GM18526 (cell line): ENCODE results near the gene TBCK.

Experiments used
- POLR2A ChIP-seq: IDR thresholded peaks from 3 replicates; pipeline ENCODE4 v1.6.1; 2011; ENCODE audit not compliant: insufficient read length; ENCODE audit errors: extremely low read depth

TBCK gene

DNA sequence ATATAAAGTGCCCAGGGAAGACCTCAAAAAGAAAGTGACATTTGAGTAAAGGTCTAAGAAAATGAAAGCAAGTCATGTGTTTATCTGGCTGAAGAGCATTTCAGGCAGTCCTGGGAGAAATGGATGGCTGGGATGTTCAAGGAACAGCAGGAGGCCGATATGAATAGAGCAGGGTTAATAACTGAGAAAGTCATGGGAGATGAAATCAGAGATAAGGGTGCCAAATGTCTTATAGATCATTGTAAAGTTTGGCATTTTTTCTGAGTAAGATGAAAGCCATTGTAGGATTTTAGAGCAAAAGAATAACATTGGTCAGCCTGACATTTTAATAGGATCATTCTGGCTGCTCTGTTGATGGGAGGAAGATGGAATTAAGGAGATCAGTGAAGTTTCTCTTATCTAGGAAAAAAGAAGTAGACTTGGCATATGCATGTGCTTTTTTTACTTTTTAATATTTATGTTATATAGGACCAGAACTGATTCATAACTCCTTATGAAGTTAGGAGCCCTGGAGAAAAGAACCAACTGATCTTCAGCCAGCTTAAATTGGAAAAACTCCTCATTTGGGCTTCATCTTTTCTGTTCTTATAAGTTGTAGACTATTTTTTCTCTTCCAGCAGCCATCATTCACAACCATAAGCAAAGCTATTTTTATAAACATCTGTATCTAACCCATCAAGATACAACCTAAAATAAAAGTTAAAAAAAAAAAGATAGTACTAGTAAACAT is 18.9 kb upstream of the TBCK start:
- no peak for TF ChIP-seq POLR2A

DNA sequence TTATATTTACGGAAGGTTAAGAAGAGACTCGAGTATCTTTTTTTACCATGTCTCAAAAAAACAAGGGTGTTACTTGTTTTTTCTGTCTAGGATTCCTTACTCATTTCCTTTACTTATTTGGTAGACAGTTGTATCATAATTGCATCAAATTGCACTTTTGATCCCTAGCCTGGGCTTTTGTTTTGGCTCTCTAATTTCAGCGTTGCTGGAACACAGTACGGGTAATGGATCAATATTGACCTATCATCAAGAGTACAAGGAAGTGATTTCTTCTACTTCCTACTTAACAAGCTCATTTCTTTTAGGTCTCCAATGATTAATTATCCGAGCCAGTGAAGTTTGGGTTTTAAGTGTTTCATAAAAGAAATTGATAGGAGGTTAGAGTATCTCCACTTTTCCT is 17.2 kb upstream of the TBCK start:
- TF ChIP-seq POLR2A = no peak

DNA sequence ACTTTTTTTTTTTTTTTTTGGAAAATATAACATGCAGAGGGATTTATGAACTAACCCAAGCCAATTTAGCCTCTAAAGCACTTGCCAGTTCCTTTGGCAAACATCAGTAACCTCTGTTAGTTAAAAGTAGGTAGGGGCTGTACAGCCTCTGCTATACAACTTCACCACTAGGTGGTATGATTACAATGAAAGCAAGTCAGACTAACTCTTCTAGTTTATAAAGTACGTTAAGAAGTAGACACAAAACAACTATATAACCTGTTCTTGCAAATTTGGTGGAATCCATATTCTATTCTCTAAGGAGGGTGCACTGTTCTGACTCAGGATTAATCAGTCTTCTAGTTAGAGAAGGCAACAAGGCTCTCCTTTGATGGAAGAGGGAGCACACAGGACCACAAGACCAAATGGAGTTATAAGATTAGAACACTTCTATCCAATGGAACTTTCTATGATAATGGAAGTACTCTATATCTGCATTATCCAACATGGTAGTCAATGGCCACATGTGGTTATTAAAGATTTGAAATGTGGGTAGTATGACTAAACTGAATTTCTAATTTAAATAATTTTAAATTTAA is 13.1 kb upstream of the TBCK start:
- no peak for TF ChIP-seq POLR2A

DNA sequence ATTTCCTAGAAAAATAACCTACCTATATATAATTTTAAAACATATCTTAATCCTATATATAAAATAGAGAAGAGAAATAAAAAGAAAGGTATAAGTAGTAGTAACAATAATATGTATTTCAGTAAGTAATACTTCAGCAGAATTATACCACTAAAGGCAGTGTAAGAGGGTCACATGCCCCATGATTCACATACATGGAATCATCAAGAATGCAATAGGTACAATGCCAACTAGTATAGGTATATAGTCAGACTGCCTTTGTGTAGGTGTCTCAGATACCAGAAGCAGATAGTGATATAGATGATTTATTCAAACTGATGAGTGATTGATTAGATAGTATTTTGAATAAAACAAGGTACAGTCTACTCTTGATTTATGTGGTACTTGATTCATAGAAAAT is 9.8 kb upstream of the TBCK start:
- TF ChIP-seq POLR2A = no peak

DNA sequence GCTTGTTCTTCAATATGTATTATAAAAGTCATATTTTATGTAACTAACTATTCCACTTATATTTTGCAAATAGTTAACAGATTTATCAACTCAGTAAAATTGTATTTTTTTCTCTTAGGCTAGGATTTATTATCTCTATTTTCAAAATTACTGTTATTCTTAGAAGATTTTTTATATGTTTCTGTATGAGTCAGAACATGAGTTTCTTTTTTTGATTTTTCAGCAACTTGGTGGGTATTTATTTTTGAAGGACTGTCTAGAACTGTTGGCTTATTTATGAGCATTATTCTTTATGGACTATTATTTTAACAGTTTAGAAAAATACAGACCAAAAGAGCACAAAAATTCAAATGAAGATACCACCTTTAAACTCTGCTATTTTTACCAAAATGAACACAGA is 7.1 kb upstream of the TBCK start:
- no peak for TF ChIP-seq POLR2A

DNA sequence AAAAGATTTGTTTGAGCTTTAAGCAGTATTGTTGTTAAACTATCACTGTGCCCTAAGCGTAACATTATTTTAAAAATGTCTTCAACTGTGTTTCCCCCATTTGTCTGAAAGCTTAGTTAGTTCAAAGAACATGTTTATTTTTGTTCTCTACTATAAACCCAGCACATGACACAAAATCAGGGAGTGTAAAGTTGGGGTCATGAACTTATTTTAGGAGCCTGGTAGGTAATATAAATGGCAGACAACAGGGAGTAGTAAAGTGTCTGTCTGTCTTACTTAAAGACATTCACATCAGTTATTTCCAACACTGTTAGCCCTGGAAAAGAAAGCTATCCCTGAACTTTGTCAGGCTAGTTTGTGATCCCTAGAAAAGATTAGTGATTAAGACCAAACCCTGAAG is 4.2 kb upstream of the TBCK start:
- no peak for TF ChIP-seq POLR2A

DNA sequence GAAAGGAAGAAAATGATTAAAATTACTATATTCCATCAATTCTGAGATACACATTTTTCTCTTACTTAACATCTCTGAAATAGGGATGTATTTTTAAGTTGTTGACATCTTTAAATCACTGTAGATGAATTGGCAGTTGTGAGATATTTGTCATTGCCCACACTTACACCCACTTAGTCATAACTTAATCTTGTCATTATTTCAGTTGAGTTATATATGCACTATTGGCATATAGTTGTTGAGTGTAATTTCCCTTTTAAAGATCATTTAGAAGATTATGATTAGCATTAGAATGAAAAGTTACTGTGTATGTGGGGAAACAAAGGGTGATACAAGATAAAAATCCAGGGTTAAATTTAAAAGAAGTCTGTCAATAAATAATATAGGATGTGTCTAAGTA is 2.5 kb upstream of the TBCK start:
- TF ChIP-seq POLR2A = no peak

DNA sequence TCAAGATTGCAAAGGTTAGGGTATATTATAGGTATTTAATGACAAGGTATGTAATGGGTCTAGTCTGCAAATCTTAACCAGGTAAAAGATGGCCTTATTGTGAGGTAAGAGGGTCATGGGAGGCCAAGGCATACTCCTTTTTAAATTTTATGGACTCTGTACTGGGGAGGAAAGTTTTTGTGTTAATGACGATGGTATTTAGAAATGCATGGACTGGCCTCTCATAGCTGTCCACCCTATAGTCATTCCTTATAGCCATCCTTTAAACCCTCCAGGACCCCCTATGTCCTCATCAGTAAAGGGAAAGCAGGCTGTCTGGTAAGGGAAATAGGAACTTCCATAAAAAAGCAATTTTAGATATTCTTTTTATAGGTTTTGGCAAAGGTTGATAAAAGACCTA is 1.8 kb upstream of the TBCK start:
- TF ChIP-seq POLR2A = no peak

DNA sequence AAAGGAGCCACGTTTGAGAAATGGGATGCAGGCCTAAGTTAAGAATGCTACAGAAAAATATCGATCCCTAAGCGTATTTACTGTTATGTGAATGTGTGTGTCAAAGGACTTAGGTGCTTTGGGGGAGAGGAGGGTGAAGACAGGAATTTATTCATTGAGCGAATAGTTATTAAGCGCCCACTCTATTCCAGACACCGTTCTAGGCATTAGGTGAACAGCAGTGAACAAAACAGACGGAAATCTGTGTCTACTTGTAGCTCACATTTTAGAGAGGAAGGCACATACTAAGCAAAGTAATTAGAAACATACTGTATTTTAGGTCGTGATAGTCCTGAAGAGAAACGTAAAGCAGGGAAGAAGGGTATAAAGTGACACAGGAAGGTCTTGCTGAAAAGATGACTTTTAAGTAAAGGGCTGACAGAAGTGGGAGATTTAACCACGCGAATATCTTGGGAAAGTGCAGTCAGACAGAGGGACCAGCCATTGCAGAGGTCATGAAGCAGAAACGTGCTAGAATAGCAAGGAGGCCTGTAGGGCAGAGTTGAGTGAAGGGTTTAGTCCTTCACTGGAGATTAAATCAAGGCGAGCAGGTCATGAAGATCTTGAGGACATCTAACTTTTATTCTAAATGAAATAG is 882 bp upstream of the TBCK start:
- TF ChIP-seq POLR2A = no peak

DNA sequence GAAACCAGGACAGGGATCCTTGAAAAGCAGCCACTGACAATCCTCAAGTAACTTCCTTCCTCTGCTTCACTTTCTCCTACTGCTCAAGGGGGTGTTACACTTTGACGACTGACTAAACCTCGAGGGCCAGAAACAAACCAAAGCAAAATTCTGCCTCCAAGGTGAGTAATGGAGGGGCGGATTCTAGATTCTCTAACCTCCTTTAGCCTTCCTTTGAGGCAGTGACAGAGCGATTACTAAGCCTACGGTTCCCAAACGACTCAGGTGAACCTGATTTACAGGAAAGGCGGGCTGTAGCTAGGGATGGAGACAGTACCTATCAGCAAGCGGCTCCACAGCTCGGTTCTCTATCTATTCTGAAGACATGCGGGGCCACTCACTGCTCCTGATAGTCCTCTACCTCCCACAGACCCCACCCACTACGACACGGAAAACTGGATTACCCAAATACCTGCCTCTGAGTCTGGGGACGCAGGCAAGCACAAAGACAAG is 487 bp downstream of the TBCK start:
- no peak for TF ChIP-seq POLR2A

DNA sequence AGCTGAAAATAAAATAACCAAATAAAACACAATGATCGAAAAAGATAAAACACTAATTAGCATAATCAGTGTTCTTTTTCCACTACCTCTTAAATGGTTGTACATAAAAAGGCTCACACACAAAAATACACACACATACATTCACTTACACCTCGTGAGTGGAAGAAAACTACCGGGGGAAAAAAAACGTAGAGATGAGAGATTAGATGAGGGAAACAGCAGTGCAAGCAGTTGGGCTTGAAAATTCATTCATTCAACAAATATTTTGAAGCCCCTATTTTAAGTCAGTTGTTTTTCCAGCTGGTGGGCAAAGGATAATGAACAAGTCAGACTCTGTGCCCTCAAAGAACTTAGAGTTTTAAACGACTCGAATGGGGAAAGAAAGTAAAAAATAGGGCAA is 1.0 kb downstream of the TBCK start:
- TF ChIP-seq POLR2A = no peak

DNA sequence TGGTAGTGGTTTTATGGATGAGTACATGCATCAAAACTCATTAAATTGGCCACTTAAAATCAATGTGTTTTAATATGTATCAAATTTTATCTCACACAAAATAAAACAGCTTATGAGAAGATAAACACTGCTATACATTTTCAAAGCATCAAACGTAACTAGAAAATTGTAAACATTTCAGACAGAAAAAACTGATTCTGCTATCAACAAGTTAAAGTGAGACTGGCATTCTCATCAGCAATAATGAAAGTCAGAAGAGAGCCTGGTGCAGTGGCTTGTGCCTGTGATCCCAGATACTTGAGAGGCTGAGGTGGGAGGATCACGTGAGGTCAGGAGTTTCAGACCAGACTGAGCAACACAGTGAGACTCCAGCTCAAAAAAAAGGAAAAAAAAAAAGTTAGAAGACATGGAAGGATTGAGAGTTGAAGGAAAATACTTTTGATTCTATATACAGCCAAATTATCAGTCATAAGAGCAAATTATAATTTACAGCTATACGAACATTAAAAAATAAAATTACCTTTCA is 2.9 kb downstream of the TBCK start:
- no peak for TF ChIP-seq POLR2A

DNA sequence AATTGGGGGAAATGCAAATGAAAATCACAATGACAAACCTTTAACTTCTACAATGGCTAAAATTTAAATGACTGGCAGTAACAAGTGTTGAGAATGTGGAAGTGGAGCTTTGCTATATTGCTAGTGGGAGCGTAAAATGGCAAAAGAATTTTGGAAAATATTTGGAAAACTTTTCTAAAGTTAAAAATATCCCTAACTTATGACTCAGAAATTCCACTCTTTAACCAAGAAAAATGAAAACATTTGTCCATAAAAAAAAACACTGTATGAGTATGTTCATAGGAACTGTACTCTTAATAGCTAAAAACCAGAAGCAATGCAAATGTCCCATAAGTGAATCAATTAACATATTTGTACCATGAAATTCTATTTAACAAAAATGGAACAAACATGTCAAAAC is 3.6 kb downstream of the TBCK start:
- TF ChIP-seq POLR2A = no peak

DNA sequence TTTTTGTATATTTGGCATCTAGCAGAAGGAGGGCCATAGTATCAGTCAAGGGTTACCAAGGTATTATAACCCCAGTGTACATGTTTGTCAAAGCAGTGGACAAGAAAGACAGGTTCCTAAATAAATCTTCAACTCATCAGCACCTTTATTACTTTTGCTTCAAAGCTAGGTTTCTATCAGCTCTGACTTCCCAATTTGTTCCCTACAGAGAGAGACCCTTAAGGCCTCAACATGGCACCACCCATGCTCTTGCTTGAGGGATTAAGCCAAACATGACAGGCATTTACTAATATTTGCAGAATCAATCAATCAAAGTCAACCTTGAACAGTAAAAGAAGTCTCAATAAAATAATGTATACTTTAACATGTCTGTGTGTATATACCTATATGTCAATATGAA is 9.4 kb downstream of the TBCK start:
- TF ChIP-seq POLR2A = no peak

DNA sequence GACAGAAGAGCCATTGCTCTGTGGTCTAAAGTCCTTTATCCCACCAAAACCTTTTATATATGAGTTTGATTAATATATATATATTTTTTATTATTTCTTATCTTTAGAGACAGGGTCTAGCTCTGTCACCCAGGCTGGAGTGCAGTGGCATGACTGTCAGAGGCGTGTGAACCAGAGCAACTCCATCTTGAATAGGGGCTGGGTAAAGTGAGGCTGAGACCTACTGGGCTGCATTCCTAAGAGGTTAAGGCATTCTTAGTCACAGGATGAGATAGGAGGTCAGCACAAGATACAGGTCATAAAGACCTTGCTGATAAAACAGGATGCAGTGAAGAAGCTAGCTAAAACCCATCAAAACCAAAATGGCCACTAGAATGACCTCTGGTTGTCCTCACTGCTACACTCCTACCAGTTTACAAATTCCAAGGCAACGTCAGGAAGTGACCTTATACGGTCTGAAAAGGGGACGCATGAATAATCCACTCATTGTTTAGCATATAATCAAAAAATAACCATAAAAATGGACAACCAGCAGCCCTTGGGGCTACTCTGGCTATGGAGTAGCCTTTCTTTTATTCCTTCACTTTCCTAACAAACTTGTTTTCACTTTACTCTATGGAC is 10.5 kb downstream of the TBCK start:
- TF ChIP-seq POLR2A = no peak

DNA sequence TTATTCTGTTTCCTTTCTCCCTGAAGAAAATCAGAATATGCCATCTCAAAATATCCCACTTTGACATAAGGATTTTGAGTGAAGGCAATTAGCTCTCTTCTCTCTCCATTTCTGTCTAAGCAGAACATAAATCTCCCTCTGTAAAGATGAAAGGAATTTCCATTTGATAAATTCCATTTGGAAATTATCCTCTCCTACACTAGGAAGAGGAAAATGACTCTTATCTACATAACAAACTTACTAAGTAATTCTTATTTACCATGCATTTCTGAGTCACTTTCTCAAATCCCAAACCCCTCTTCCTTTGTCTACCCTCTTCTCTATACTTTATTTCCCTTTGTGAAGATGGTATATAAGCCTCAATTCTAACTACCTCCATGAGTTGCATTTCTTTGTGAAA is 11.4 kb downstream of the TBCK start:
- no peak for TF ChIP-seq POLR2A
